ENCODE results near the gene SULT1A2.
"Not testable (repeated sequence)": the region's sequence is repeated elsewhere in the genome, so short reads cannot be mapped to it uniquely, and the experiment has no call there.

SULT1A2 gene

GRCh38 chr16:28608867-28609596 is 12.2 kb upstream of the SULT1A2 start:
- DNase-seq = not testable (repeated sequence)

- not testable (repeated sequence) for DNase-seq
These were observed 11.6 kb upstream of the SULT1A2 start for GRCh38 chr16:28608496-28608808.

- not testable (repeated sequence) for DNase-seq
These were observed 11.0 kb upstream of the SULT1A2 start for GRCh38 chr16:28607681-28608495.

GRCh38 chr16:28607116-28607623 is 10.3 kb upstream of the SULT1A2 start:
- no peak for DNase-seq

GRCh38 chr16:28606291-28607115 is 9.7 kb upstream of the SULT1A2 start:
- no peak for DNase-seq

GRCh38 chr16:28604186-28604565 is 7.3 kb upstream of the SULT1A2 start:
- DNase-seq = no peak

- no peak for DNase-seq
These were observed 6.7 kb upstream of the SULT1A2 start for GRCh38 chr16:28603381-28604185.

GRCh38 chr16:28602529-28602928 is 5.7 kb upstream of the SULT1A2 start:
- DNase-seq = no peak

- DNase-seq = not testable (repeated sequence)
These were observed 5.2 kb upstream of the SULT1A2 start for GRCh38 chr16:28602062-28602461.

GRCh38 chr16:28601589-28601988 is 4.7 kb upstream of the SULT1A2 start:
- not testable (repeated sequence) for DNase-seq

GRCh38 chr16:28600965-28601364 is 4.1 kb upstream of the SULT1A2 start:
- DNase-seq = not testable (repeated sequence)

GRCh38 chr16:28599377-28600285 is 2.8 kb upstream of the SULT1A2 start:
- DNase-seq = not testable (repeated sequence)

- DNase-seq = peak; percentile 43
These were observed 927 bp upstream of the SULT1A2 start for GRCh38 chr16:28597692-28598261.

- no peak for DNase-seq
These were observed 677 bp downstream of the SULT1A2 start for GRCh38 chr16:28596115-28596630.

GRCh38 chr16:28595451-28595850 is 1.4 kb downstream of the SULT1A2 start:
- DNase-seq = not testable (repeated sequence)

- DNase-seq = no peak
These were observed 3.8 kb downstream of the SULT1A2 start for GRCh38 chr16:28592979-28593553.

- DNase-seq = no peak
These were observed 4.3 kb downstream of the SULT1A2 start for GRCh38 chr16:28592511-28592910.

GRCh38 chr16:28591355-28591754 is 5.5 kb downstream of the SULT1A2 start:
- no peak for DNase-seq

- DNase-seq = no peak
These were observed 6.2 kb downstream of the SULT1A2 start for GRCh38 chr16:28590384-28591340.
